PFSK-1 (cell line): Measurements from ENCODE around the gene ARHGEF37.

Experiments used
- POLR2AphosphoS5 ChIP-seq: IDR thresholded peaks from 2 replicates; pipeline ENCODE4 v1.6.1; 2012; ENCODE audit warnings: low read depth, mild to moderate bottlenecking, control low read depth, low read length, moderate library complexity
- REST ChIP-seq, 2 experiments: IDR thresholded peaks; 2 replicates each; pipeline versions ENCODE4 v1.6.1 to v1.8.0; 2011 to 2012; ENCODE audit warnings: low read depth in 2 of 2, low read length in 2 of 2, control low read depth in 1 of 2, inconsistent platforms in 1 of 2, mild to moderate bottlenecking in 1 of 2, moderate library complexity in 1 of 2; ENCODE audit not compliant: insufficient read depth in 1 of 2
- TAF1 ChIP-seq: IDR thresholded peaks from 2 replicates; pipeline ENCODE4 v1.6.1; 2012; ENCODE audit warnings: low read length, control low read depth, borderline replicate concordance; ENCODE audit not compliant: insufficient read depth

GRCh38 chr5:149636191-149636860 is 55.0 kb downstream of the ARHGEF37 start:
- TF ChIP-seq POLR2AphosphoS5, result no peak
- no peak for TF ChIP-seq TAF1
- TF ChIP-seq REST (IDR thresholded peaks at IDR 0.05; ENCODE audit: insufficient read depth in 1 of 2, low read depth in 2 of 2, low read length in 2 of 2), result no peak
